ENCODE data around the gene AOC1. TPM values are rescaled to one million over a fixed set of nuclear protein-coding genes. Genes with fewer than 3 reads are reported as not detected.
"Not testable (repeated sequence)": the region's sequence is repeated elsewhere in the genome, so short reads cannot be mapped to it uniquely, and the experiment has no call there.

The AOC1 gene
- total RNA-seq = not detected in 2 replicates

GRCh38 chr7:150852371-150852905 is at the start of gene AOC1:
AOC1 (plus strand) TSS chr7:150852517; CDS start chr7:150856471, 3,954 bp downstream.
- no peaks in the 10 kb centered on the region for H3K4me1 Mint-ChIP-seq
- no peaks in the 10 kb centered on the region for H3K36me3 Mint-ChIP-seq (ENCODE audit: low read depth)
- DNase-seq = no peak
- H3K27me3 Mint-ChIP-seq = peaks cover 30% of the 10 kb centered on the region
- no peak within 1 kb of the TSS for H3K4me3 Mint-ChIP-seq
- intact Hi-C loops (cut with micrococcal nuclease) = no loop called here
- no peak within 1 kb of the TSS for H3K27ac Mint-ChIP-seq
- H3K9me3 Mint-ChIP-seq = no peaks in the 10 kb centered on the region

- no peak overlapping the region for H3K27ac Mint-ChIP-seq
- H3K4me3 Mint-ChIP-seq = no peak overlapping the region
- no peak for DNase-seq
- peaks cover 48% of the 10 kb centered on the region for H3K27me3 Mint-ChIP-seq
- peaks cover 4% of the 10 kb centered on the region for H3K9me3 Mint-ChIP-seq
- no peaks in the 10 kb centered on the region for H3K4me1 Mint-ChIP-seq
- H3K36me3 Mint-ChIP-seq (ENCODE audit: low read depth) = no peaks in the 10 kb centered on the region
- intact Hi-C loops (cut with micrococcal nuclease) = no loop called here
Observed at GRCh38 chr7:150803161-150803860, 49.0 kb upstream of the AOC1 start.

GRCh38 chr7:150804802-150805201 is 47.5 kb upstream of the AOC1 start:
- Mint-ChIP-seq H3K4me3 (no peak overlapping the region), H3K27me3 (peaks cover 39% of the 10 kb centered on the region)

GRCh38 chr7:150805864-150806263 is 46.5 kb upstream of the AOC1 start:
- Mint-ChIP-seq H3K27ac (no peak overlapping the region), H3K4me3 (no peak overlapping the region), H3K9me3 (peaks cover 4% of the 10 kb centered on the region), H3K4me1 (no peaks in the 10 kb centered on the region), H3K36me3 (ENCODE audit: low read depth) (no peaks in the 10 kb centered on the region), H3K27me3 (peaks cover 44% of the 10 kb centered on the region)
- no peak for DNase-seq
- intact Hi-C loops (cut with micrococcal nuclease) = no loop called here

More at GRCh38 chr7:150804802-150805201, 47.5 kb upstream of the AOC1 start:
- Mint-ChIP-seq H3K27ac (no peak overlapping the region), H3K4me1 (no peaks in the 10 kb centered on the region), H3K9me3 (peaks cover 4% of the 10 kb centered on the region), H3K36me3 (ENCODE audit: low read depth) (no peaks in the 10 kb centered on the region)
- DNase-seq = no peak
- intact Hi-C loops (cut with micrococcal nuclease) = no loop called here

- Mint-ChIP-seq H3K9me3 (peaks cover 4% of the 10 kb centered on the region), H3K27ac (no peak overlapping the region), H3K27me3 (peaks cover 42% of the 10 kb centered on the region), H3K36me3 (ENCODE audit: low read depth) (no peaks in the 10 kb centered on the region), H3K4me3 (no peak overlapping the region), H3K4me1 (no peaks in the 10 kb centered on the region)
- DNase-seq = no peak
- intact Hi-C loops (cut with micrococcal nuclease) = no loop called here
Observed at GRCh38 chr7:150806454-150806853, 45.9 kb upstream of the AOC1 start.

- no peaks in the 10 kb centered on the region for H3K36me3 Mint-ChIP-seq (ENCODE audit: low read depth)
- peaks cover 4% of the 10 kb centered on the region for H3K9me3 Mint-ChIP-seq
- no peak overlapping the region for H3K4me3 Mint-ChIP-seq
- H3K4me1 Mint-ChIP-seq = no peaks in the 10 kb centered on the region
- peaks cover 42% of the 10 kb centered on the region for H3K27me3 Mint-ChIP-seq
- intact Hi-C loops (cut with micrococcal nuclease) = no loop called here
- no peak overlapping the region for H3K27ac Mint-ChIP-seq
- DNase-seq = no peak
Observed at GRCh38 chr7:150806863-150807262, 45.5 kb upstream of the AOC1 start.

- H3K9me3 Mint-ChIP-seq; intact Hi-C loops (cut with micrococcal nuclease); DNase-seq; H3K27ac Mint-ChIP-seq; H3K36me3 Mint-ChIP-seq (ENCODE audit: low read depth); H3K4me1 Mint-ChIP-seq; H3K4me3 Mint-ChIP-seq: not testable (repeated sequence)
- peaks cover 36% of the 10 kb centered on the region for H3K27me3 Mint-ChIP-seq
Observed at GRCh38 chr7:150807616-150808438, 44.5 kb upstream of the AOC1 start.

GRCh38 chr7:150814328-150815001 is 37.9 kb upstream of the AOC1 start:
- Mint-ChIP-seq H3K4me3 (no peak overlapping the region), H3K27ac (no peak overlapping the region), H3K36me3 (ENCODE audit: low read depth) (no peaks in the 10 kb centered on the region), H3K27me3 (peaks cover 51% of the 10 kb centered on the region), H3K9me3 (peaks cover 24% of the 10 kb centered on the region), H3K4me1 (no peaks in the 10 kb centered on the region)
- no peak for DNase-seq
- intact Hi-C loops (cut with micrococcal nuclease) = no loop called here

- DNase-seq = no peak
- peaks cover 41% of the 10 kb centered on the region for H3K27me3 Mint-ChIP-seq
- no peaks in the 10 kb centered on the region for H3K36me3 Mint-ChIP-seq (ENCODE audit: low read depth)
- intact Hi-C loops (cut with micrococcal nuclease) = no loop called here
- H3K4me3 Mint-ChIP-seq = no peak overlapping the region
- H3K4me1 Mint-ChIP-seq = no peaks in the 10 kb centered on the region
- no peak overlapping the region for H3K27ac Mint-ChIP-seq
- H3K9me3 Mint-ChIP-seq = peaks cover 24% of the 10 kb centered on the region
Observed at GRCh38 chr7:150818971-150819370, 33.3 kb upstream of the AOC1 start.

GRCh38 chr7:150820148-150820547 is 32.2 kb upstream of the AOC1 start:
- Mint-ChIP-seq H3K9me3 (peaks cover 17% of the 10 kb centered on the region), H3K27me3 (peaks cover 41% of the 10 kb centered on the region), H3K36me3 (ENCODE audit: low read depth) (no peaks in the 10 kb centered on the region), H3K27ac (no peak overlapping the region), H3K4me3 (no peak overlapping the region), H3K4me1 (no peaks in the 10 kb centered on the region)
- DNase-seq = no peak
- intact Hi-C loops (cut with micrococcal nuclease) = no loop called here

GRCh38 chr7:150820578-150821198 is 31.6 kb upstream of the AOC1 start:
- intact Hi-C loops (cut with micrococcal nuclease) = no loop called here
- H3K36me3 Mint-ChIP-seq (ENCODE audit: low read depth) = no peaks in the 10 kb centered on the region
- H3K4me3 Mint-ChIP-seq = no peak overlapping the region
- no peak for DNase-seq
- peaks cover 17% of the 10 kb centered on the region for H3K9me3 Mint-ChIP-seq
- no peaks in the 10 kb centered on the region for H3K4me1 Mint-ChIP-seq
- peaks cover 40% of the 10 kb centered on the region for H3K27me3 Mint-ChIP-seq
- no peak overlapping the region for H3K27ac Mint-ChIP-seq

- no peaks in the 10 kb centered on the region for H3K4me1 Mint-ChIP-seq
- no peak for DNase-seq
- peaks cover 36% of the 10 kb centered on the region for H3K27me3 Mint-ChIP-seq
- peaks cover 6% of the 10 kb centered on the region for H3K9me3 Mint-ChIP-seq
- H3K4me3 Mint-ChIP-seq = no peak overlapping the region
- no peak overlapping the region for H3K27ac Mint-ChIP-seq
- H3K36me3 Mint-ChIP-seq (ENCODE audit: low read depth) = no peaks in the 10 kb centered on the region
- intact Hi-C loops (cut with micrococcal nuclease) = no loop called here
Observed at GRCh38 chr7:150823043-150823442, 29.3 kb upstream of the AOC1 start.

- Mint-ChIP-seq H3K36me3 (ENCODE audit: low read depth) (no peaks in the 10 kb centered on the region), H3K27me3 (peaks cover 32% of the 10 kb centered on the region), H3K27ac (no peak overlapping the region), H3K4me1 (no peaks in the 10 kb centered on the region), H3K4me3 (no peak overlapping the region), H3K9me3 (peaks cover 5% of the 10 kb centered on the region)
- intact Hi-C loops (cut with micrococcal nuclease) = no loop called here
- no peak for DNase-seq
Observed at GRCh38 chr7:150823484-150824126, 28.7 kb upstream of the AOC1 start.

All from activated CD4-positive, alpha-beta T cell treated with anti-CD3 and anti-CD28 coated beads, Interleukin-2, amount 10 ng/mL, durations not matched to agents 24 days and 14 days (primary cell).